Stimulated activated CD4-positive, alpha-beta T cell treated with anti-CD3 and anti-CD28 coated beads, Interleukin-2, amount 100 ng/mL, for 4 hours (primary cell): ENCODE data around the gene TMEM217.
"Not testable (repeated sequence)": the region's sequence is repeated elsewhere in the genome, so short reads cannot be mapped to it uniquely, and the experiment has no call there.

Experiments used
- DNase-seq: peaks from one replicate; pipeline ENCODE4 v3.0.0-alpha.2; 2020; ENCODE audit warnings: low read depth

TMEM217 gene

GRCh38 chr6:37257634-37258404 lies at the start of gene TMEM217, which contains the start of gene TBC1D22B:
TSS of gene TMEM217 (minus strand) at chr6:37258144. CDS start at chr6:37219030, 39,114 bp downstream.
TSS of gene TBC1D22B (plus strand) at chr6:37257772. CDS start at chr6:37257918, 146 bp downstream.
- peak; percentile 93 for DNase-seq

GRCh38 chr6:37307484-37307883 lies 49.5 kb upstream of the TMEM217 start:
- not testable (repeated sequence) for DNase-seq

- no peak for DNase-seq
These were observed 48.8 kb upstream of the TMEM217 start for GRCh38 chr6:37306624-37307222.

- DNase-seq: no peak
These were observed 48.0 kb upstream of the TMEM217 start for GRCh38 chr6:37305841-37306425.

GRCh38 chr6:37304766-37305165 lies 46.8 kb upstream of the TMEM217 start:
- DNase-seq: no peak

- DNase-seq: no peak
These were observed 46.1 kb upstream of the TMEM217 start for GRCh38 chr6:37303891-37304503.

GRCh38 chr6:37303091-37303660 lies 45.2 kb upstream of the TMEM217 start:
- DNase-seq: no peak

- DNase-seq: no peak
These were observed 44.2 kb upstream of the TMEM217 start for GRCh38 chr6:37302086-37302686.

- DNase-seq: no peak
These were observed 42.0 kb upstream of the TMEM217 start for GRCh38 chr6:37299990-37300389.

- no peak for DNase-seq
These were observed 41.0 kb upstream of the TMEM217 start for GRCh38 chr6:37298958-37299357.

GRCh38 chr6:37297637-37298036 lies 39.7 kb upstream of the TMEM217 start:
- DNase-seq: not testable (repeated sequence)

GRCh38 chr6:37293426-37293825 lies 35.5 kb upstream of the TMEM217 start:
- no peak for DNase-seq

- DNase-seq: no peak
These were observed 32.0 kb upstream of the TMEM217 start for GRCh38 chr6:37289931-37290330.

- no peak for DNase-seq
These were observed 30.3 kb upstream of the TMEM217 start for GRCh38 chr6:37288247-37288646.

- DNase-seq: no peak
These were observed 29.7 kb upstream of the TMEM217 start for GRCh38 chr6:37287519-37288157.

GRCh38 chr6:37285861-37286311 lies 27.9 kb upstream of the TMEM217 start:
- no peak for DNase-seq

- no peak for DNase-seq
These were observed 26.8 kb upstream of the TMEM217 start for GRCh38 chr6:37284781-37285180.

GRCh38 chr6:37283671-37284151 lies 25.8 kb upstream of the TMEM217 start:
- DNase-seq: no peak

GRCh38 chr6:37283268-37283667 lies 25.3 kb upstream of the TMEM217 start:
- DNase-seq: no peak

- DNase-seq: no peak
These were observed 24.4 kb upstream of the TMEM217 start for GRCh38 chr6:37282371-37282770.
